ENCODE data around the gene TRIM3.

DNA sequence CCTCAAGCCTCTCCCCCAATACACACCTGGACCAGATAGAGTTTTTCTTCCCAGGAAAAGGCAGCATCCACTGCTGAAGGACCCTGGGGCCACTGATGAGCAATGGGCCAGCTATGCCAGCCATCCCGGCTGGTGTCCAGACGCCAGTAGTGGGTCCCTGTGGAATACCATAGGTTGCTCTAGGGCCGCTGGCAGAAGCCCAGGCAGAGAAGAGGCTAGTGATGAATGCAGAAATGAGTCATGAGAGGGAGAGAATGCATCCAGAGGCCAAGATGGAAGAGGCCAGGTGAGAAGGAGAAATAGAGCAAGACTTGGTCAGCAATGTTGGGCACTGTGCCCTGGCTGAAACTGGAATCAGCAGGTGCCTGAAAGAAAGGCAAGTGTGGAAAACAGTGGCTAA, 41.9 kb downstream of the TRIM3 start:
- TF ChIP-seq CTCF (IDR thresholded peaks at IDR 0.05), result no peak
- no peak for TF ChIP-seq EP300 (IDR thresholded peaks at IDR 0.05)
